ENCODE results near the gene MITD1.
"Not testable (repeated sequence)": the region's sequence is repeated elsewhere in the genome, so short reads cannot be mapped to it uniquely, and the experiment has no call there.

Gene MITD1

DNA sequence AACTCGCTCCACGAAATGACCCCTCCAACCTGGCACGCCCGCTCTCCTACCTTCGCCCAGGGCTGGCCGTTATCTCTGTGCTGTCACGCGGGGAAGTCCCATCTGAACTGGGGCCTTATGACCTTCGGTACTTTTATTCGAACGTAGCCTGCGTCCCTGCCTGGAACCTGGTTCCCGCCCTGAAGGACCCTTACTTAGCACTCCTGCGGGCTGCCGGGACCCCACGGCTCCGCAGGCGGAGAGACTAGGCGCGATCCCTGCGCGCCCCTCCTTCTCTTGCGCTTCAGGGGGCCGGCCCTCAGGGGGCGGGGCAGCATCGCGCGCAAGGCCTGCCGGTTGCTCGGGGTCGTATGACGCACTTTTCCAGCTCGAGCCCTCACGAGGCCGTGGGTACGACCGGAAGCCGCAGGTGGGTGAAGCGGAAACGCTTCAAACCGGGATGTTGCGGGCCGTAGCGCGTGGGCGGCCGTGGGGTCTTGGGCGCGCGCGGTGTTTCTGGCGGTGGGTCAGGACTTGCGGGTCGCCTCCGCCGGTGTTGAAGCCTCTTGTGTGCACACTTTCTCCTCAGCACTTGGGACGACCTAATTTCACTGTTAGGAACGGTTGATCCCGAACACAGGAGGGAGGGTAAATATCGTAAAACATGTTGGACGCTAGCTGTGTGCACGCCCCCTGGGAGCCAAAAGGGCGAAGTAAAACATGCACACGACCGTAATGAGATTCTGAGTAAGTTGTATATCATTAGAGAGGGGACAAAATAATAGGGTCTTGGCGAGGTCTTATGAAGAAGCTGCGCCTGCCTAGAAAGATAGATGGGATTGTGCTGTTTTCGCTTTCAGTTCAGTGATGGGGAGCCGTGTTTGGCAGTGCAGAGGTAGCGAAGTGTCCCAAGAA is 26.0 kb downstream of the MITD1 start, which contains the start of the genes LIPT1 and TSGA10:
Gene LIPT1 (plus strand): TSS at position 325 of the 894 bp plus-strand sequence. CDS start 6,991 bp downstream, outside the sequence.
Gene TSGA10 (minus strand): TSS at position 300 of the 894 bp plus-strand sequence. CDS start 45,503 bp downstream, outside the sequence.
- peak; percentile 93 for DNase-seq

DNA sequence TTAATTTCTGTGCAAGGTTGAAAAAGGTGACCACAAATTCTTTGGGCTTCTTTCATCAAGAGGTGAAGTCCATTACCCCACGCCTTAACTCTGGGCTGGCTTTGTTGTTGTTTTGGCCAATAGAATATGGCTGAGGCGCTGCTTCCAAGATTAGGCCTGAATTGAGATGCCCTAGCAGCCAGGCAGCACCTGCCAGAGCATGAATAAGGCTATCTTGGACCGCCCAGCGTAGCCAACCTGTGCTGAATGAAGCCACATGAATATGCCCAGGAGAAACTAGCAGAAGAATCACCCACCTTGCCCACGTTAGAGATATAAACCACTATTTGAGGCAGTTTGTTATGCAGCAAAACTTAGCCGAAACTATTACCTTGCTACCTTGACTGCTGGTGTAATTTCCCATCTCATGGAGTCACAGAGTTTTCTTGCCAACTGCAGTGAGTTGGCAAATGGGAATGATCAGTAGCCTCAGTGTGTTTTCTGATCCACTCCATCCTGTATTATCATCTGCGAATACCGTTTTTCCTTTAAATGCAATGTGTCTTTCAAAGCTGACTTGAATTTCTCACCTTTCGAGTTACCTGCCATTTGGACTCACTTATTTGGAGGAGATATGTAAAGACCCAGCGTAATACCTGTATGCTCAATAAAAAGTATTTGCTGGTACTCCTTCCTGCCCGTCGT is 26.8 kb downstream of the MITD1 start:
- no peak for DNase-seq

DNA sequence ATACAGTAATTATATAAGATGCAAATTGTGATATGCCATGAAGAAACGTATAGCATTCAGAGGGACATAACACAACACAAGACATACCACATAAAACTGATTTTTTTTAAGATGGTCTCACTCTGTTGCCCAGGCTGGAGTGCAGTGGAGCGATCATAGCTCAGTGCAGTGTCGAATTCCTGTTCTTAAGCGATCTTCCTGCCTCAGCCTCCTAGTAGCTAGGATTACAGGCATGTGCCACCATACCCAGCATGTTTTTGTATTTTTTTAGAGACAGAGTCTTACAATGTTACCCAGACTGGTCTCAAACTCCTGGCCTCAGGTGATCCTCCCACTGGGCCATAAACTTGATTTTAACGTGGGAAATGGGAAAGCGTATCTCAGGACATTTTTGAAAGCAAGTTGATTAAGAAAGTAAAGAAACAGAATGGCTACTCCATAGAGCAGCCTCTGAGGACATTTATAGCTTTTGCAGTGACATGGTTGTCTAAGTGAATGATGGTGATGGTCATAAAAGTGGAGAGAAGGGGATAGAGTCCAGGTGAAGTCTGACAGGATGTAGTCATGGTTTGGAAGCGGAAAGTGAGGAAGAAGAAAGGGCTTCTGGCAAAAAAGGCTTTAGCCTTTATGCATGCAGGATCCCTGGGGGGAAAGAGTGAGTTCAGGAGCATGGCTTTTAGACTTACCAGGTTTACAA is 28.5 kb downstream of the MITD1 start:
- DNase-seq = no peak

DNA sequence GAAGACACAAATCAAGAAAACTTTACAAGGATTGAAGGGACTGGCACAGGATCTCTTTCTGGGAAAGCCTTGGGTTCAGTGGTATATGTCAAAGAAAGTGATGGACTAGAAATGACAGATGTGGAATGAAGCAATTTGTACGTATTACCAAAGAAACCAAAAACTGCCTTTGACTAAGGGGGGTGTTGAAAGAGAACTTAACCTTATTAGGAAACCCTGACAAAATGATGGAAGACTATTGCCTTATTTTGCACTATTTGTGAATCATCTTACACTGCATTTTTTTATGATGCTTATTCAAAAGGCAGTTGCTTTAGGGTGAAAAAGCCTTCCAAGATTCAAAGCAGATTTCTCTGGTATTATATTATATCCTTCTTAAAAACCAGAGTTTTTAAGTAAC is 30.2 kb downstream of the MITD1 start:
- DNase-seq = no peak

DNA sequence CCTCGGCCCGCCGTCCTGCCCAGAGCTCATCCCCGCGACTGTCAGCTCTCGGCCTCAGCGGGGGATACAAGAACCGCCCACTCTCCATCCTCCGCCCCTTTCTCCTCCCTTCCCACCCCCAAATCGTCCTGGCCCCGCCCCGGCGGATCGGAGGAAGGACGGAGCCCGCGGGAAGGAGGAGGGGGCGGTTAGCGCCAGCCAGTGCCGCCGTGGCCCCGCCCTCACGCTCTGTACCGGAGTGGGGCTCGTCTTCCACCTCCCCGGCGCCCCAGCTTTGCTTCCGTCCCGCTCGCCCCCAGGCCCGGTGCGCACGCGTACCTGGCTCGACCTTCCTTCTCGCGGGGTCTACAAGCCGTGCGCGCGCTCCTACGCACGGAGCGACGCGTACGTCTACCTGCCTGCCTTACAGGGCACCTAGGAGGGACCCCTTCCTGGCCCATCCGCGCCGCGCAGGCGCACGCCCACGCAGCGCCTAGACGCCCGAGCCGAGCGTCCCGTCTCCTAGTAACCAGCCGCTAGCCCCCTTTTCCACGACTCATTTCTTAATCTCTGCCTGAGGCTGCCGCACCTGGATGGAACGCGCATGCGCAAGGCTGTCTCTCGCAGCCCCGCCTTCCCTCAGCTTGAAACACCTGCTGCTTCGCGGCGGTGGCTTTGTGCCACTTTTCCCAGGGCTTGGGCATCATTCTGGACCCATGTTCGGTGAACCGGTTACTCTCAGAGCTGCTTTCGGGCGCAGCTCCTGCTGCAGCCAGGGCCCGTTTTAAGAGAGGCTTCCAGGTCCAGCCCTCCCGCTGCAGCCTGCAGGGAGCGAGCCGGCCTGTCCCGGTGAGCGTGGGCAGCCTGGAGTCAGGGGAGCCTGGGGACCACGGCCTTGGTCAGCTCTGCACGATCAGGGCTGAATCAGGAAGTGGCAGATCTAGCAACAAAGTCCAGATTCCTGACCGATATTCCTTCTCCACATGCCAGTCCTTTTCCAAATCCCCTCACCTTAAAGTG is 39.4 kb downstream of the MITD1 start, which contains the start of gene C2orf15:
Gene C2orf15 (plus strand): TSS at position 598 of the 999 bp plus-strand sequence. CDS start 8,852 bp downstream, outside the sequence.
- peak; percentile 94 for DNase-seq

DNA sequence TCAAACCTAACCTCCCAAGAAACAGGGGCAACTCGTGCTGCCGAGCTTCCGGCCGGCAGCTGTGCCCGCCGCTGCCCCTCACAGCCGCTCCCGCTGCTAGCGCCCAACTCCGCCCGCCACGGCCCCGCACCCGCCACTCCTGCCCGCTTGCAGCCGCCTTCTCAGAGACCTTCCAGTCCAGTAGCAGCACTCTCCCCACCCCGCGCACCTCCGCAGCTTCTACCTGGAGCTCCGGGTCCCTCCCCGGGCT is 40.1 kb downstream of the MITD1 start:
- DNase-seq = no peak

DNA sequence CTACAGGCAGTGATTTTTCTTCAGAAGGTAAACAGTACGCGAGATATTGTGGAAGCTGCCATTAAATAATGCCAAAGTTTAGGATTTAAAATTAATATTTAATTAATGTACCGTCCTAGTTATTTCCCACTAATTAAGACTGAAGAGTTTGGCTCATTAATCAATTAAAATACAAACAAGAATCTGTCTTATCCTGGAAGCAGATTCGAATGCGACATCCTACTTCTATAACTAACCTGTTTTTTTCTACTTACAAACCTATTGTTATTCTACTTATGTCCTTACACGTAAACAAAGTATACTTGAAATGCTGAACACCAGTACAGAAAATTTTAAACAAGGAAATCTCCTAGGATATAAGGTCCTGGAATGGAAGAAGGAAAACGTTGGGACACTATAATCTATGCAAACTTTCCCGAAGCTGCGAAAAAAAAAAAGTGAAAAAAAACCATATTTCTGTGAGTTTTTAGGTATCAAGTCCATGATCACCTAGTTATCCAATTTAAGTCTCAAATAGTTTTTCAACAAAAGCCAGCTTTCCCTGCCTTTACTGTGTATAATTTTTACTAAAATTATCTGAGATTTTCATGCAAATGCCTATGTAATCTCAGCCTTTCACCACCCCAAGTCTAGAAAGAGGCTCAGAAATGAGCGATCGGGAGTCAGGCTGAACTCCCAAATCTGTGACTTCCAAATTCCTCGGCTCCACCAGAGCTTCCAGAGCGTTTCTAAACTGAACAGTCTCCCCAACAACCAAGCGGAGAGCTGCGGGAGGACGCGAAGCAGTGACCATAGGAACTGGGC is 40.6 kb downstream of the MITD1 start:
- no peak for DNase-seq

DNA sequence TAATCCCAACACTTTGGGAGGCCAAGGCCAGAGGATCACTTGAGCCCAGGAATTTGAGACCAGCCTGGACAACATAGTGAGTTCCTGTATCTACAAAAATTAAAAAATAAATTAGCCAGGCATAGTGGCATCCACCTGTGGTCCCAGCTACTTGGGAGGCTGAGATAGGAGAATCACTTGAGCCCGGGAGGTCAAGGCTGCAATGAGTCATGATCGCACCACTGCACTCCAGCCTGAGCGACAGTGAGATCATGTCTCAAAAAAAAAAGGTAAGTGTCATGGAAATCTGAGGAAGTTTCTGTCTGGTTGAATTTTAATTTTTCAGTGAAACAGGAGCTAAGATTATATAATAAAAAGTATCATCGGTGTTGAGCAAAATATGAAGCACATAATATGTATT is 41.9 kb downstream of the MITD1 start:
- DNase-seq = no peak

DNA sequence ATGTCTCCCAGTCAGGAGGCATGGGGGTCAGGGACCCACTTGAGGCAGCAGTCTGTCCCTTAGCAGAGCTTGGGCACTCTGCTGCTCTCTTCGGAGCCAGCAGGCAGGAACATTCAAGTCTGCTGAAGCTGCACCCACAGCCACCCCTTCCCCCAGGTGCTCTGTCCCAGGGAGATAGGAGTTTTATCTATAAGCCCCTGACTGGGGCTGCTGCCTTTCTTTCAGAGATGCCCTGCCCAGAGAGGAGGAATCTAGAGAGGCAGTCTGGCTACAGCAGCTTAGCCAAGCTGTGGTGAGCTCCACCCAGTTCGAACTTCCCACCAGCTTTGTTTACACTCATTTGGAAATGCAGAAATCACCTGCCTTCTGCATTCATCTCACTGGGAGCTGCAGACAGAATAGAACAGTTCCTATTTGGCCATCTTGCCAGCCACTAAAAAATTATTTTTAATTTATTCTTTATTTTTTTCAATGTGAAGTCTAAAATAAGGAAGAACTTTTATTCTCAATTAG is 45.8 kb downstream of the MITD1 start:
- DNase-seq = not testable (repeated sequence)

DNA sequence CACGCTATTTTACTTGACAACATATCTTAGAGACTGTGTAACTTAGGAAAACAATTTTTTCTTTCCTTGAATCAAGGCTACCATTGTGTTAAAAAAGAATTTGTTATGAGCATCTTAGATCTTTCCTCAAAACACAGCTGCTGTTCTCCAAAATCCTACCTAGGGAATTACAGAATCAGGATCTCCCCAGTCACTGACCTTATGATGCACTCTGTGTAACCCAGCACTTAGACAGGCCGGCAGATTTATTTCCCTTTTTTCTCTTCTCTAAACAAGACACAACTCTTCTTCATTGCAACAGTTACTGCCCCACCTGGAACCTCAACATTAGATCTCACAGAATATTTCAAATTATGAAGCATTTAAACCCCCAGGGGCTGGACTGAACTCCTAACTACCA is 52.9 kb downstream of the MITD1 start:
- DNase-seq = no peak
